Fibroblast of peridontal ligament (primary cell): ENCODE measurements around the gene GLS2.
"Not testable (repeated sequence)": the region's sequence is repeated elsewhere in the genome, so short reads cannot be mapped to it uniquely, and the experiment has no call there.

Experiments used
- DNase-seq: peaks from one replicate; pipeline ENCODE4 v3.0.0-alpha.2; 2010; ENCODE audit errors: extremely low read depth

GLS2 gene

DNA sequence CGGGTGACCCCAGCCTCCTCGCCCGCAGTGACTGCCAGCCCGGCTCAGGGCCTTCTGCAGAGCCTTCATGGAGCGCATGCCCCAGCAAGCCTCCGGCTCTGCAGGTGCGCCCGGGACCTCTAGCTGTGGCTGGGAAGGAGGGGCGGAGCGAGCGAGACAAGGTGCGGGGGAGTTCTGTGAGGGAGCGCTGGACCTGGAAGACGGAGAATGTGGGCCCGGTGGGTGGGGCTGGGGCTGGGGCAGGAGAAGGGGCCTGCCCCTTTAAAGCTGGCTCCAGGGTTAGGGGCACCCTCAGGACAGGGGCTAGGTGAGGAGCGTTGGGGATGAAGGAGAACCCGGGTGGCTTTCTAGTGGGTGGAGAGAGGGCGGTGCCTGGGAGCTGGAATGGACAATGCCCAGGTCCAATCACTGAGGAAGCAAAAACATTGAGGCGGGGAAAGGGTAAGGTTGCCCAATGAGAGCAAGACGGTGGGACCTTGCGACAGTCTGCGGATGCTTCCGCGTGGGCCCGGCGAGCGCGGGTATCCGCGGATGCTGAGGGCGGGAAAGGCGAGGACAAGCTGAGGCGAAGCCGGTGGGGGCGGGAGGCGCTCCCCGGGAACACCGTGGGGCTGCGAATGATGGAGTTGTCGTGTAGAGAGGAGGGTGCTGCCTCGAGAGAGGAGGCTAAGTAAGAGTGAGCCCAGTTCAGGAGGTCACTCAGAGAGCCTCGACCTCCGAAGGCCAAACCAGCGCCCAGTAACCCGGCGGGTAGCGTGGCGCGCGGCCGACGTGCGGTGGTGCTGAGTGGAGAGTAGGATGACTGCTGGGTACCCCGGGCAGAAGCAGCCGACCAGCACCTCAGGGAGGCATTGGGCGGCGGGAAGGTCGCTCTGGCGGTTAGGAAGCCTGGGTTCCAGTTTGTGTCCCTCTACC lies at the start of gene GLS2:
Gene GLS2 (minus strand): TSS at position 121 of the 915 bp plus-strand sequence. CDS start 43 bp downstream, at position 78.
- peak; percentile 71 for DNase-seq

GRCh38 chr12:56537546-56537945 lies 49.6 kb upstream of the GLS2 start:
- no peak for DNase-seq

GRCh38 chr12:56530390-56531055 lies 42.6 kb upstream of the GLS2 start:
- no peak for DNase-seq

DNA sequence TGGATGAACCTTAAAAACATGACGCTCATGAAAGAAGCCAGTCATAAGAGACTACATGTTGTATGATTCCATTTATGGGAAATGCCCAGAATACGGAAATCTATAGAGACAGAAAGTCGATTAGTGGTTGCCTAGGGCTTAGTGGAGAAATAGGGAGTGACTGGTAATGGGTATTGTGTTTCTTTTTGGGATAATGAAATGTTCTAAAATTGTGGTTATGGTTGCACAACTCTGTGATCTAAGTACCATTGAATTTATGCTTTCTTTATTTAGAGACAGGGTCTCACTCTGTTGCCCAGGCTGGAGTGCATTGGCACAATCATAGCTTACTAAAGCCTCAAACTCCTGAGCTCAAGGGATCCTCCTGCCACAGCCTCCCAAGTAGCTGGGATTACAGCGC lies 41.7 kb upstream of the GLS2 start:
- DNase-seq, result peak; percentile 76

DNA sequence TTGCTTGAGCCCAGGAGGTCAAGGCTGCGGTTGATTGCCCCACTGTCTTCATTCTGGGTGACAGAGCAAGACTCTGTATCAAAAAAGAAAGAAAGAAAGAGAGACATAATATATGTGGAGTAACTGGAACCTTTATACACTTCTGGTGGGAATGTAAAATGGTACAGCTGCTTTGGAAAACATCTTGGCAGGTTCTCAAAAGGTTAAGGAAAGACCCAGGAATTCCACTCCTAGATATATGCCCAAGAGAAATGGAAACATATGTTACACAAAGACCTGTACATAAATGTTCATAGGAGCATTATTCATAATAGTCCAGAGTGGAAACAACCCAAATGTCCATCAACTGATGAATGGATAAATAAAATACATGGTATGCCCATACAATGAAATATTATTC lies 40.9 kb upstream of the GLS2 start:
- DNase-seq, result peak; percentile 54

GRCh38 chr12:56522411-56523193 lies 34.6 kb upstream of the GLS2 start:
- peak; percentile 38 for DNase-seq

DNA sequence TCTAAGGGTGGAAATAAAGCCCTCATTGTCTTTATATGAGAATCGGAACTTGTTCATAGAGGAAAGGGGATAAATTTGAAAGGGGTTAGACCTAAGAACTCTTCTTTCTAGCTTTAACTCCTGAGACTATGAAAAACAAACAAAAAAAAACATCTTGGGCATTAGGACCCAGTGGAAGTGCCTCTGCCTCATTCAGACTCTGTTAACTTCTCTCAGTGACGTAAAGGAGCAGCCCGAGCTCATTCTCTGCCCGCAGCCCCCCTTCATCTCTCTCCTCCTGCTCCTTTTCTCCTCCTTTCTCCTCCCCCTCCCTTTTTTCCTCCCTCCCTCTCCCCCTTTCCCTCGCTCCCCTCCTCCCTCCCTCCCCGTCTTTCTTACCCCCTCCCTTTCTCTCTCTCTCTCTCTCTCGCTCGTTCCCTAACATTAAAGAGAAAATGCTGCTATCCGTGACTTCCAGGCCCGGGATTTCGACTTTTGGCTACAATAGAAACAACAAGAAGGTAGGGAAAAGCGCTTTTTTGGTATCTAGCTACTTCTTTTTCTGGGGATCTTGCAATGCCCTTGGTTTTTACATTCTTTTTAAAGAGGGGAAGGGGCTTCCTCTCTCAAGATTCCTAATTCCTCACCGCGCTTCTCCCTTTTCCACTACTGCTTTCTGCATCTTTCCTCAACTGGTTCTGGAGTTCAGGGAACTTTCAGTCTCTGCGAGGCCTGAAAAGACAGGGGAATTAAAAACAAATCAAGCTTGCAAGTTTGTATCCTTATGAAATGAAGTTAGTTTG lies 33.8 kb upstream of the GLS2 start, which contains the start of gene RBMS2:
Gene RBMS2 (plus strand): TSS at position 231 of the 782 bp plus-strand sequence. CDS start 204 bp downstream, at position 435.
- peak; percentile 95 for DNase-seq

DNA sequence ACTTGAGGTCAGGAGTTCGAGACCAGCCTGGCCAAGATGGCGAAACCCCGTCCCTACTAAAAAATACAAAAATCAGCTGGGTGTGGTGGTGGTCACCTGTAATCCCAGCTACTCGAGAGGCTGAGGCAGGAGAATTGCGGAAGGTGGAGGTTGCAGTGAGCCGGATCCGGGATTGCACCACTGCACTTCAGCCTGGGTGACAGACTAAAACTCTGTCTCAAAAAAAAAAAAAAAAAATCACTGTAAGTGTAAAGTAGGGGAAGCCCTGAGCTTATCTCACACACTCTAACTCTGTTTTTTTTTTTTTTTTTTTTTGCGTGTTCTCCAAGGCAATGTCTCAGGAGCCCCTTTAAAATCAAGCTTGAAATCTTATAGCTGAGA lies 33.2 kb upstream of the GLS2 start:
- no peak for DNase-seq

- DNase-seq, result peak; percentile 57
Observed at GRCh38 chr12:56520506-56520905, 32.5 kb upstream of the GLS2 start.

- DNase-seq, result no peak
Observed at GRCh38 chr12:56520048-56520447, 32.1 kb upstream of the GLS2 start.

DNA sequence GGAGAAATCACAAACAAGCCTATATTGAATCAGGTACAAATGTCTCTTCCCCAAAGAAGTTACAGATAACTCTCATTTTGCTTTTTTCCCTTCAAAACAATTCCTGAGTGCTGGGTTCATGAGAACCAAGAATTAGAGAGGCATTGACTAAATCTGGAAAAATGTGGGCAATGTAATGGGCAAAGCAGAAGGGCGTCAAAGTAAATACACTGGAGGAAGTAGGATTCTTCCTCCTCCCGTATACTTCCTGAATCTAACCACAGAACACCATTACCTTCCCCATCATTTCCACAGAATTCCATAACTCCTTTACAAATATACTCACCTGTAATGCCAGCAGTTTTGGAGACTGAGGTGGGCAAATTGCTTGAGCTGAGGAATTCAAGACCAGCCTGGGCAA lies 30.6 kb upstream of the GLS2 start:
- peak; percentile 68 for DNase-seq

DNA sequence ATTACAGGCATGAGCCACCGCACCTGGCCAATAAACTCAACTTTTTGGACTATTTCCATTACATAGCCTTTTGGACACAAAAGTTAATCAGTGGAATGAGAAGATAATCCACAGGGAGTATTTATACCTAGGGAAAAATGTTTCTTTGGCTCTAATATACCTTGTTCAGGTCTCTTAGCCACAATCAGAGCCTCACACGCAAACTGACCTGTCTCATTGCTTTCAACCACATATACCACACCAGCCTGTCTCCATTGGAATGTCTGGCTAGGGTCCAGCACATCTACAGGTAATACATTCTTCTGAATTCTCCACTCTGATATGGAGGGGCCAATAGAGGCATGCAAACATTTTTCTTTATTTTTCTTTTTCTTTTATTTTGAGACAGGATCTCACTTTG lies 29.9 kb upstream of the GLS2 start:
- no peak for DNase-seq

GRCh38 chr12:56514014-56514318 lies 26.0 kb upstream of the GLS2 start:
- DNase-seq, result not testable (repeated sequence)

DNA sequence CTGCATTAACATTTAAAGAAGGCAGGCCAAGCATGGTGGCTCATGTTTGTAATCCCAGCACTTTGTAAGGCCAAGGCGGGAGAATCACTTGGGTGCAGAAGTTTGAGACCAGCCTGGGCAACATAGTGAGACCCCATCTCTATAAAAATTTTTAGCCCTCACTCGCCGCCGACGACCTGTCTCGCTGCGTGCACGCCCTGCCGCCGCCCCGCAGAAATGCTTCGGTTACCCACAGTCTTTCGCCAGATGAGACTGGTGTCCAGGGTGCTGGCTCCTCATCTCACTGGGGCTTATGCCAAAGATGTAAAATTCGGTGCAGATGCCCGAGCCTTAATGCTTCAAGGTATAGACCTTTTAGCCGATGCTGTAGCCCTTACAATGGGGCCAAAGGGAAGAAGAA lies 22.8 kb upstream of the GLS2 start:
- DNase-seq, result no peak

DNA sequence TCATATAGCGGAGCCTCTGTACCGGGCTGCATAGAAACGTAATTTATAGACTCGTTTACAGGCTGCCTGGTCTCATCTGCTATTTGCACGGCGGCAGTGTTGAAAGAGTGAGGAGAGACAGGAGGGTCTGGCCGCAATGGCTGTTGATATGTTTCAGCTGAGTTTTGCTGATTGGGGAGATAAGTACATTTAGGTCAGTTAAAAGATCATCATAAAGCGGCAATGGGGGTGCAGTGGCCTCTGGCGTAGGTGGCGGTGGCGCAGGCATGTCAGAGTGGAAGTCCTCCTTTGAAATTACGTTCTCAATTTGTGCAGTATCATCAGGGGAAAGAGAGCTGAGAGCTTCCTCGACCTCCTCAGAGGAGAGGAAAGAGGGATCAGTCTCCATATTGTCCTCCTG lies 11.9 kb upstream of the GLS2 start:
- DNase-seq, result not testable (repeated sequence)

- not testable (repeated sequence) for DNase-seq
Observed at GRCh38 chr12:56499452-56499851, 11.5 kb upstream of the GLS2 start.

- not testable (repeated sequence) for DNase-seq
Observed at GRCh38 chr12:56498126-56498902, 10.4 kb upstream of the GLS2 start.

DNA sequence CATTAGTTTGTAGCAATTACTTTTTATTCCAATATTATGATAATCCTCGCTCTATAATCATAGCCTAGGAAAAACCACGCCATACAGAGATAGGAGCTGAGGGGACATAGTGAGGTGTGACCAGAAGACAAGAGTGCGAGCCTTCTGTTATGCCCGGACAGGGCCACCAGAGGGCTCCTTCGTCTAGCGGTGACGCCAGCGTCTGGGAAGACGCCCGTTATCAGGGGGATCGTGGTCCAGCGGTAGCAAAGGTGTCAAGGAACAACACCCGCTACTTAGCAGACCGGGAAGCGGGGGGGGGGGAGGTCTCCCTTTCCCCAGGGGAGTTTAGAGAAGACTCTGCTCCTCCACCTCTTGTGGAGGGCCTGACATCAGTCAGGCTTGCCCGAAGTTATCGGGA lies 8.7 kb upstream of the GLS2 start:
- DNase-seq, result peak; percentile 23

GRCh38 chr12:56494481-56494880 lies 6.5 kb upstream of the GLS2 start:
- DNase-seq, result not testable (repeated sequence)

- DNase-seq, result not testable (repeated sequence)
Observed at GRCh38 chr12:56494106-56494415, 6.1 kb upstream of the GLS2 start.
